Activated CD4-positive, alpha-beta T cell treated with anti-CD3 and anti-CD28 coated beads, Interleukin-2, amount 50 U/mL, for 4 hours (primary cell): ENCODE measurements around the gene LNX1.

ENCODE experiments used
- DNase-seq, 2 experiments: peaks; one replicate each; pipeline ENCODE4 v3.0.0-alpha.2; 2020

Gene LNX1

DNA sequence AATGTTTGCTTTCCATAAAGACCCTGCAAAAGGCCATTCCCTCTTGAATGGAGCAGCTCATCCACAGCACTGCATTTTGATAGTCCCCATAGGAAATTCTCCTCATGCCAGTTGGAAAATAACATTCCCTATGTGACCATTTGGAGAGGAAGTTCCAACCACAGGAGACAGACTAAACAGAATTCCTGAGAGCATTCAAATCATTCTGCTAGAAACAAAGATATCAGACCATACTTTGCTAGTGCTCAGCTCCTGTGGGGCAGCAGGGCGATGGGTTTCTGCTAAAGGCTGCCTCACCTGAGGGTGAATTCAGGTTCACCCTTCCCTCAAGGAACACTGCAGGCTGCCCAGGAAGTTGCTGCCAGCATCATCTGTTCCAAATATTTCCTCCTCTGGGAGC lies 58.8 kb downstream of the LNX1 start:
- DNase-seq, result no peak

DNA sequence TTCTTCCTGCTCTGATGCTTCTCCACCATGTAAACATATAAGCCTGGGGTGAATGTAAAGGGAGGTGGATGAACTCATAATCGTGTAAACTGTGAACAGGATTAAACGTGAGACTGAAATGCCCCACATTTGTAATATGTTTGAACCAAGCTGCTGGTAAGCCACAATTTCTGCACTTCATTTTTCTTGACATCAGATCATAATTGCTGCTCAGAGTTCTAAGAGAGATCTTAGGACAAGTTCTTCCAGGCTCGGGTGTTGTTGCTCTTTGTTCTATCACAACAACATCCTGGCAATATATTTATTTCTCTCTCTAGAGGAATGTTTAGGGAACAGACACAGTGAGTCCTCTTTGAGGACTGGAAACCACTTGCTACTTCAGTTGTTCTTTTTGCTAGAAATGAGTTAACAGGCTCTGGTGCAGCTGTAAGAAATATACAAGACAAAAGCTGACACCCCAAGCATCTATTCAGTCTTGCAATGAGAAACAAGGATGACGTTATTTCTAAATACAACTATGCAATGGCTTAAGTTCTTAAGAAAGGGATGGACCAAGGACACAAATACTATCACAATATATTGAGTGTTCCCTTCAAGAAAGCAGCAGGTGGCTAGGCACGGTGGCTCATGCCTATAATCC lies 59.6 kb downstream of the LNX1 start:
- DNase-seq, result no peak

DNA sequence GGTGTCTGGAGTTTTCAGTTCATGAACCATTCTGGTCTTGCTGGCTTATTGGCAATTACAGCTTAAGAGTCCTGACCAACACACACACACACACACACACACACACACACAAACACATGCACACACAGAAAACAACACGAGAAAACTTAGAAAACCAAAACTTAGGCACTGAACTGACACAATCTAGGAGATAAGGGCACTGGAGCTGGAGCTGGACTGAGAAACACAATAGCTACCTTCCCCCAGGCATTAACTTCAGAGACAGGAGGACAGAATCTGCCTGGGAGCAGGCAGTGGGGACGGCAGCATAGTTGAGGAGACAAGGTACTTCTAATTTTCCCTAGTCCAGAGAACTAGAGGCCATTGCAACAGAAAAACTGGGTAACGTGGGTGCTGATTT lies 62.3 kb downstream of the LNX1 start:
- no peak for DNase-seq

DNA sequence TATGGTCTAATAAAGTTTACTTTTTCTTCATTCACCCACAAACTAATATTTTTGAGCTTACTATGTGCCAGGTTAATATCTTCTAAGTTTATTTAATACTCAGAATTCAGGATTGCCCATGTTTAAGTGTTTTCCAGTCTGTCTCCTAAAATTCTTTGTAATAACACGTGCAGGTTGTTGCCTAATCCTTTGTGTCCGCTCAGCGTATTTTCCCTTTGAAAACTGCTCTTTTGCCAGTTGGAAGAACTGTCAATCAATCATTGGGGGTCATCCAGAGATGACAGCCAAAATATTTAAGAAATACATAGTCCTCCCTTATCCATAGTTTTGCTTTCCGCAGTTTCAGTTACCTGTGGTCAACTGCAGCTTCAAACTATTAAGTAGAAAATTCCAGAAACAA lies 63.4 kb downstream of the LNX1 start:
- DNase-seq, result no peak

DNA sequence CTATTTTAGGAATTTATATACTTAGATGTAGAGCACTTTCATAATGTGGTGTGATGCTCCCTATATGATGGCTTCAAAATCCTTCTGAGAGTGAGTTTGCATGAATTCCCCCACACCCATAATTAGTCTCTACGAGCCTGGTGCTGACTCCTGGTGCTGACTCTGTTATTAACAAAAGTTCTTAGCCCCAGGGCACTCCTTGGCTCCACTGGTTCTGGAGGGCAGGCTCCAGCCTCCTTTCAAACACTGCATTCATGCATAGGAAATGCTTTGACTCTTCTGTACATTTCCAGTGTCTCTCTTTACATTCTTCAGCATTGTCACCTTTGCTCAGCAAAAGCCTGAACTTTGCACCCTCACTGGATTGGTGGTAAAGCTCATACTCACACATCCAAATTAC lies 64.0 kb downstream of the LNX1 start:
- no peak for DNase-seq

DNA sequence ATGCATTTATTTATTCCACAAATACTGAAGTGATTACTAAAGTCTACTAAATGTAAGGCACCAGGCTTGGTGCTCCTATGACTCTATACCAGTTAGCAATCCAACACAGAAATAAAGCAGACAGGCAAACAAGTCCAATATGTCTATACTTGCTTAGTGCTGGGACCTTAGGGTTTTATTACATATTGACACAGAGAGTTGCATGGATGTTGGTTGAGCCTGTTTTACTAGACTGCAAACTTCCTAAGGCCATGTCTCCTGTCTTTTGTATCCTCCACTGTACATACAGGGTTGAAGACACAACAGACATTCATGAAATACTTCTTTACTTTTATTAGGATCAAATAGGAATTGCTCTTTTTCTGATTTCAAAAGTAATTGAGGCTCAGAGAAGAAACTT lies 69.0 kb downstream of the LNX1 start:
- DNase-seq, result no peak

DNA sequence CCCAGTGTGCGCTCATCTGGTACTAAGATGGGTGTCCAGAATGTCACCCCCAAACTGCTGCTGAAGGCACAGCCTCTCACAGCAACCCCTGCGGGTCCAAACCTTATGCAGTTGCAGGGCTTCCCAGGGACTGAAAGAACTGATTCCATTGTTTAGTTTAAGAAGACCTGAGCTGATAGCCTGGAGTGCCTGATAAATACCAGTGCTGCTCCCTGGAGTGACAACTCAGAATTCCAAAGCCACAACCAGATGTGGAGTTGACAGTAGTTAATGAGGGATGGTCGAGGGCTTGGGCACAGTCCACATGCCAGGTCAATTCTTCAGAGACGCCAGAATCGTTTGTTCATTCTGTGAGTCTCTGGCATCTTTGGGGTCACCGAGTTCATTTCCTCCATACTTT lies 71.2 kb downstream of the LNX1 start:
- no peak for DNase-seq

DNA sequence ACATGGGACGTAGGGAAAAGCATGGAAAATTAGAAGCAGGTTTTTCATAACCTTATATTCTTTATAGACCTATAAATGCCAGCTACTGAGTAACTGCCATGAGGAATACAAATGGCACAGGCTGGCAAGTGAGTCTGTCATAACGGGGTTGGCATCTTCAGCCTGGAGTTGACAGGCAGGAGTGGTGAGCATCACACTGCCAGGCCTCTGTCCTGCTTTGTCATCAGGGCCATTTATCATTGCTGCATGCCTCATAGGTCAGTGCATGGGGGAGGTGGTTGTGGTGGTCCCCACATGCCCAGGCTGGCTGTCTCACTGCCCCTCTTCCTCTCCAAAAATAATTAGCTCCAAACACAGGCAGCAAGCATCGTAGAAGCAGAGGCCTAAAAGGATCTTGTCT lies 72.5 kb downstream of the LNX1 start:
- no peak for DNase-seq

DNA sequence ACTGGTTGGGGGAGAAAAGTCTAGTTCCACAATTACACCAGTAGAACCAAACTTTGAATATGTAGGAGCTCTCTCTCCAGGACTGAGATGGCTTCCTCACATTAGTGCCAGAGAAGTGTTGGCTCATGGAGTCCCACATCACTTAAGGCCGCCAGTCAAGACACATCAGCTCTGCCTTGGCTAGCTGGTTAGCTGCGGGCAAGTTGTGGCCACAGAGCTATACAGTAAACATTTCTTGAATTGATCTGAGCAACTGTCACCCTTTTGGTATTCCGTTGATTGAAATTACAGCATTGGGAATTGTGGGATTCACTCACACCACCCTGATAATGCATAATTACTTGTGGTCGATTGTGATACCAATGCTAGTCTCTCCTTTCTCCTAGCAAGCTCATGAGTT lies 76.2 kb downstream of the LNX1 start:
- no peak for DNase-seq

DNA sequence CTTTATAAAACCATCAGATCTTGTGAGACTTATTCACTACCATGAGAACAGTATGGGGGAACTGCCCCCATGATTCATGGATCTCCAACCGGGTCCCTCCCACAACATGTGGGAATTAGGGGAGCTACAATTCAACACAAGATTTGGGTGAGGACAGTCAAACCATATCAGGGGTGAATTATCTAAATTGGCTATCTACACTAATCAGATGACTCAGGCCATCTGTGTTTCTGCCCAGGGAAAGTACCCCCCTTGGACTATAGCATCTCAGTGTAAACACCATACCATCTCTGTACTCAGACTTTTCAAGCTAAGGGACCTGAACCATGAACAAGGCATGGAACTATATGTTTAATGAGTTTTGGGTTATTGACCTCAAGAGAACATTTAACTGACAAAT lies 76.8 kb downstream of the LNX1 start:
- no peak for DNase-seq

DNA sequence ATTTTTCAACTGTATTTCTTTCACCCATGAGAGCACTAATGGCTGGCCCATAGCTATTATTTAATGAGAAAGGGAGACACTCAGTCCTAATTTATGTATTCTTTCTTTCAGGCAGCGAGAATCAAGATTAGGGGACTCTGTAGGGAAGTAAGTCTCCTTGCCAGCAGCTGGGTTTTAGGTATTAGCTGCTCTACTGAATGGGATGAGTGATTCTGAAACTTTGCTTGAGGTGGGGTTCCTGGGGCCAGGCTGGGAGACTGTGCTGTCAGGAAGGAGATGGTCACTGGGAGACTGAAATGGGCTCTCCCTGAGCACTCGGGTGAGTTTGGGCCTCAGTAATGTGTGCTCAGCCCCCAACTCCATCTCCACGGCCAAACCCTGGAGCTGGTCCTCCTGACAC lies 78.7 kb downstream of the LNX1 start:
- DNase-seq, result no peak

DNA sequence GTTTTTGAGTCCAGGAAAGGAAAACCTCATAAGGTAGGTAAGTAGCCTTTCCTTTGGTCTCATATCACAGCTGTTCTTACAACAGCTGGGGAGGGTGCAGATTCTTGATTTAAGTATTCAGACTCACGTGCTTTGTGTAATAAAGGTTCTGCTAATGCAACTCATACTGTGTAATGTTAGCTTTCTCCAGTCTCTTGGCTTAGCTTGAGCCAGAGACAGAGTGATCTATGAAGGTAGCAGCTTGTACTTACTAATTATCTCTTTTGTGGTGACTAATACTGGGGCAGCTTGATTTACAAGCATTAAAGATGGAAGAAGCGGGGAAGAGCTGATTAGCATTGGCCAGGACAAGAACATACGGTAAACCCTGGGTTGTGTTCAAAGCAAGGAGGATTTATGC lies 80.3 kb downstream of the LNX1 start:
- no peak for DNase-seq

DNA sequence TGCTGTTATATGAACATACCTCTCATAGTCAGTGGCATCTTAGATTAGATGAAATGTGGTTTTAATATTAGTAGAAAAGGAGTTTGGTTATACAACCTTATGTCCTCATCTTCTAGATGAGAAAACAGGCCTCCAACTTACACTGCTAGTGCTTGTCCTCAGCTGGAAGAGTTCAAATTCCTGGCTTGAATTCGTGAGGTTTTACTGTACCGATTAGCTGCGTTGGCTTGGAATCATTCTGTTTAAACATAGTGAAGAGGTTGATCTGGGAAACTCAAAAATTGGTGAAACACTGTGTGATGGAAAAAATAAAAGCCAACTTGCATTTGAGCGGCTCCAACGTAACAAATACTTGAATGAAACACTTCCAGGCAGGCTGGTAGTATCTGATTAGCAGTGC lies 81.0 kb downstream of the LNX1 start:
- DNase-seq, result no peak

DNA sequence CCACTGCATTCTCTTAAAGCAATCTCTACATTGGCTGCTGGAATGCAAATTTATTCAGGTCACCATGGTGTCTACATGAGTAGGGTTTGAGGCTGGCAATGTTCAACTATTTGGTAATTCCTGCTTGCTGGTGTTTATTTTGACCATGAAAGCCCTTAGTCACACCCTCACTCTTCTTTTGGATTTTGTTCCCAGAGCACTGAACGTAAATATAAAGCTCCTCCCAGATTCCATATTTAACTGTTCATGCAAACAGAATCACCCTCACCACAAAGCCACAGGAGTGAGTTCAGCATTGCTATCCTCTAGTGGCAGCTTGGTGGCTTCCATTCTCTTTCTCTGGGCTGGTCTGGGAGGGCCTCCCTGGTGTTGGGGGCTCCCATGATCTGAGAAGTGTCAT lies 82.8 kb downstream of the LNX1 start:
- DNase-seq, result no peak

DNA sequence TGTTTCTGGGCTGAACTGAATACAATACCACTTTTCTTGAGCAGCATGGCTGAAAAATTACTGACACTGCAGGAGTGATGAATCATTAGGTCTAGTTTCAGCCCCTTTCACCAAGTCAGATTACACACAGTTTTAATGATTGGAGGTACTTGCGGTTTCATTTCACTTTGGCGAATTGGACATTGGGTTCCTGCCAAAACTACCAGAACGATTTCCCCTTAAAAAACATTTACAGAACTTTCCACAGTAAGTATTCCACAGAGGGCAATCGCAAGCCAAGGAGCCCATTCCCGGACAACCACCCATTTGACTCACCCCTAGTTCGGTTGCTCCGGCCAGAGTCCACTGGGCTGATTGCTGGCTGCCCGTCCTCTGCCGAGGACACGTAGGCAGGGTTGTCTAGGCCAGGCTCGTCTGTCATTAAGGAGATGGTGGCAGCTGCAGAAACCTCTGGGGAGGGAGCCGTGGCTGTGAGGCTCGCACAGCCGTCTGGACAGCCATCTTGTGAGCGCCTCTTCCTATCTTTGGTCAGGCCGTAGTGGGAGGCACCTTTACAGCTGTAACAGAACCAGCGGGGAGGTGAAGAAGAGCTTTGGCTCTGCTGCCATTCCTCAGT lies 83.5 kb downstream of the LNX1 start:
- DNase-seq, result no peak

DNA sequence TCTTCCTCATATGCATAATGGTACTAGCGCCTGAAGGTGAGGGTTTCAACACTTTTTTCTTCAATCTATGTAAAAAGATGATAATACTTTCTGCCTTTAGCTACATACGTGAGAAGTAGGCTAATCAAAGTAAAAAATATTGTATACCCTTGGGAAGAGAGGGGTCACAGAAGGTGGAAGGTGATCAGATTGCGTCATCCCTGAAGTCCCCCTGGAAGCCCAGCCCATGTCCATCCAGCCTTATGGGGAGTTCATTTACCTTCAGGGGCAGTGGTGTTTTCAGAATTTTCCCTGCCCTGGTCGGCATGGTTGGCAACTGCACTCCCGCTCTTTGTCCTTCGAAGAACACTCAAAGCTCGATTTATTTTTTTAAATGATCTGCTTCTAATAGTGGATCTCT lies 84.2 kb downstream of the LNX1 start:
- DNase-seq, result no peak

DNA sequence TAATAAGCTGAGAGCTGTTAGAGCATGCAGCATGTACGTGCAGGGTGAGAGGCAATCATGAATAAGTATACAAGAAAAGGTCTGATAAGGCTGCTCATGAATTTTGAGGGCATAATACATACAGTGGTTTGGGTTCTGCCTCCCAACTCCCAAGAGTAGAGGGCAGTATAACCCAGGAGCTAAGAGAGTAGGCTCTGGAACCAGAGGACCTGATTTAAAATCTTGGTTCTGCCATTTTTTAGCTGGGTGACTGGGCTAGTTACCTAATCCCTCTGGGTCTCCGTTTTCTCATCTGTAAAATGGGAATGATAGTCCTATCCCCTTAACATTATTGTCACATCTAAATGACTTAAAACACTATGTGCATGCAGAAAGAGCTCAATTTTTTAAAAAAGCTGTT lies 85.3 kb downstream of the LNX1 start:
- DNase-seq, result no peak

DNA sequence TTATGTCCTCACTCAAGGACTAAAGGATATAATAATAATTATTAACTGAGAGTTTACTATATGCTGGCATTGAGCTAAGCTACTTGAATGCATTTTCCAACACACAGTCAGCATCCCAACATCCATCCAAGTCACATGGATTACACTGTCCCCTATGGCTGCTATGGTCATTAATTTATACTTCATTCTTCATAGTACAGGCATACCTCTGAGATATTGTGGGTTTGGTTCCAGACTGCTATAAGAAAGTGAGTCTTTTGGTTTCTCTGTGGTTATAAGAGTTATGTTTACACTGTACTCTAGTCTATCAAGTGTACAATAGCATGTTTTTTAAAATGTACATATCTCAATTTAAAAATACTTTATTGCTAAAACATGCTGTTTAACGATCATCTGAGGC lies 89.2 kb downstream of the LNX1 start:
- no peak for DNase-seq

DNA sequence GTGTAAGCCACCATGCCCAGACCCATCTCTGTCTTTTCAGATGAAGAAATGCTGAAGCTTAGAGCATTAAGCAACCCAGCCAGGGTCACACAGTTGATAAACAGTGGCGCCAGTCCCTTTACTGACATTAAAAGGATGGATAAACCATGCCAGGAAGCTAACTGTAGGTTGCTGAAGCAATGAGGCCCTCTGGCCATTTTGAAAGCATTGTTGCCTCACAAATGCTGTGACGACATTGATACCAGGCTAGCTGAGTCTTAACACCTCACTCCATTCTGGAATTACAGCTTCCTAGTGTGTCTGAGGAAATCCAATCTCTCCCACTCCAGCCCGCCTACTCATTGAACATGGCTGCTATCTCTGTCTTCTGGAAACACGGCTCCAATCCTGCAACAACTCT lies 89.7 kb downstream of the LNX1 start:
- no peak for DNase-seq

DNA sequence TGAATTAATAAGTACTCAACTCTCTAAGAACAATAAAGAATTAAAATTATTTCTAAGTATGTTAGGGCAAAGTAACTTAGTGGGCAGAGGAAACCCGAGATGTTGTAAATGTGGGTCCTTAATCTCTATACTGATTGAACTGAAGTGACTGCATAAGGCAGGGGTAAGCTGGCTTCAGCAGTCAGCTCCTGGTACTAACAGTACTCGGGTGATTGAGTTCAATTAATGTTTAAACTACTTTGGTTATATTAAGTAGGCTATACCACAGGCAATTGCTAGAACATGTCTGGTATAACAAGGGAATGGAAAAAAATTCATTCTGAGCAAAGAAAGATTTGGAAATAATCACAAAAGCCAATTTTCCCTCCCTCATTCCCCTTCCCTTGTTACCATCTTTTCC lies 90.7 kb downstream of the LNX1 start:
- no peak for DNase-seq

DNA sequence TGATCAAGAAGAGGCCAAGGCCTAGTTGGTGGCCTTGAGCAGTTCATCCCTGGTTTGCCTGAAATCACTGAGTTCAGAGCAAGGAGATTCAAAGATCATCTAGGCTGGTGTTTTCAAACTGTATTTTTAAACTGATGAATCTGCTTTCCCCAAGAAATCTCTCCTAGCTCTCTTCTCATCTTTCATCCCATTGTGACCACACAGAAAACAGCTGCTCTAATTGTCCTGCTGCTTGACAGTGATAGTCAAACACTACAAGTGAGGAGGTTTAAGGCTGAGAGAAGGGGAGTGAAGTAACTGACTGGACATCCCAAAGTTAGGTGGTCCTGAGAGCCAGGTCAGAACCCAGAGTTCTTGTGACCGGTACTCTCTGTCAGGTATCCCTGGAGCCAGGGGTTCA lies 91.5 kb downstream of the LNX1 start:
- DNase-seq, result no peak

DNA sequence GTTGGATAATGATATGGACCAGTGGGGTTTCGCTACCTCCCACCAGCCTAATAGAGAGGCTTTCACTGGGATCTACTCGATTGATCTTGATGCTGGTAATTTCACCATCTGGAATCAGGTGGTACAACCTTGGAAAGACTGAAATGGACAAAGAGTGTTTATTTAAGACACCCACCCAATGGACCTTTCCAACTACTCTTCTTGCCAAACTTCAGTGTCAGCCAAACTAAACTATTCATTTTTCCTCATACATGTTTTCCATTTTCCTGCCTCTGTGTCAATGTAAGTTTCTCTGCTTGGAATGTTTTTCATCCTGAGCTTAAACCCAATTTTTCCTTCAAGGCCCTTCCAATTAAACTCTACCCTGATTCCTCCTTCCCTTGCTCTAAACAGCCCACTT lies 92.6 kb downstream of the LNX1 start:
- no peak for DNase-seq

DNA sequence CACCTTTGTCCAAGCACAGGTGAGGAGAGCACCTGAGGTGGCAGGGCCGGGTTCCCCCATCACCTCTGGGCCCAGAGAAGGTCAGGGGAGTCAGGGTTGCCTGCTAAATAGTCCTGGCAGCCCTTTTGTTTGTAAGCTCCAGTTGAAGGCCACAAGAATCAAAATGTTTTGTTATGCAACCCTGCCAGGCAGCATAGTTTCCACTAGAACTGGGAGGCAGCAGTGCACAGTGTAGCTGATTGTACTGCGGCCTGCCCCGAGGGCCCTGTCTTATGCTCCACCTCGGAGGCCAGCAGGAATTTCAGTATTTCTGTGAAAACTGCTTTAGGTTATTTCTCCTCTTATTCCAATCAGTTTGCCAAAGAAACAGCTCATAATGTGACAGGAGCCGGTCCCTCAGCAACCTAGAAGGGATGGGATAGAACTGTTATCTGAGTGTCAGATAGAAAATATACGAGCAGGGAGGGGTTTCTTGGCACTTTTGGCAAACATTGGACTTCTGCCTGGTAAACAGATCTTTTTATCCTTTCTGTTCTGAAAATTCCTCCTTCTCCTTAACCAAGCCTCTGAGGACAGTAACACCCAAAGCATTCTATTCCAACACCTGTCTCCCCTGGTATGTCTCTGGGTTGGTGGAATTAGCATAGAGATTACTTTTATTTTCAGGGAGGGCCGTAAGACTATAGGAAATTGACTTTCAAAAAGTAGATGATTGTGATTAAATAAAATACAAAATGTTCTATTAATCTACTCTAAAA lies 93.6 kb downstream of the LNX1 start:
- DNase-seq, result no peak

DNA sequence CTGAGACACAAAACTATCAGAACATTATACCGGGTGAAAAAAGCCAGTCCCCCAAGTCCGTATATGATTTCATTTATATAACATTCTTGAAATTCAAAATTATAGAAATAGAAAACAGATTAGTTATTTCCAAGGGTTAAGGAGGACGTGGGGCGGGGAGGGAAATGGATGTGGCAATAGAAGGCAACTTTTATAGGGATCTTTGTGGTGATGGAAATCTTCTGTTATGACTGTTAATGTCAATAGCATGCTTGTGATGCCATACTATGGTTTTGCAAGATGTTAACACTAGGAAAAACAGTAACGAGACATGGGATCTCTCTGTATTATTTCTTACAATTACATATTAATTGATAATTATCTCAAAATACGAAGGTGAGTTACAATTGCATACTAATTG lies 96.4 kb downstream of the LNX1 start:
- no peak for DNase-seq
